Stimulated activated CD8-positive, alpha-beta memory T cell treated with anti-CD3 and anti-CD28 coated beads, Interleukin-4, amount 100 ng/mL, for 4 hours (primary cell): ENCODE measurements around the gene COMMD1.
"Not testable (repeated sequence)": the region's sequence is repeated elsewhere in the genome, so short reads cannot be mapped to it uniquely, and the experiment has no call there.

Experiments
- DNase-seq, 2 donors: peaks; one replicate each; pipeline ENCODE4 v3.0.0-alpha.2; 2020; ENCODE audit warnings: low read depth in 2 of 2, low spot score in 1 of 2

The COMMD1 gene

GRCh38 chr2:62014102-62014501 lies 108.6 kb downstream of the COMMD1 start:
- no peak for DNase-seq

DNA sequence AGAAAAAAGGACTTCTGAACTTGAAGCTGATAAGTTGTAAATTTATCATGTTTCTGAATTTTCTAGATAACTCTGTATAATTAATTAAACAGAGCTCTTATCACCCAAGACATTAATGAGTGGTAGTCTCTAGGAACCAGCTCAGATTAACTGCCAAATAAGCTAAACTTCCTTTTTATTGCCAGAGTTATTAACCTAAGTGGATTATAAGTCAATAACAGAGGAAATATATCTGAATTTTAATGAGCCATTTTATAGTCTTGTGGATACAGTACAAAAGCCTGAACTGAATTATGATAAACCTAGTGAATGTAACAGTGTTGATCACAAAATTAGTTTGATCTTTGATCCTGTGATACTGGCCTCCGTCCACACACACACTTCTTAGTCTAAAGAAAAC lies 111.5 kb downstream of the COMMD1 start:
- DNase-seq: no peak

DNA sequence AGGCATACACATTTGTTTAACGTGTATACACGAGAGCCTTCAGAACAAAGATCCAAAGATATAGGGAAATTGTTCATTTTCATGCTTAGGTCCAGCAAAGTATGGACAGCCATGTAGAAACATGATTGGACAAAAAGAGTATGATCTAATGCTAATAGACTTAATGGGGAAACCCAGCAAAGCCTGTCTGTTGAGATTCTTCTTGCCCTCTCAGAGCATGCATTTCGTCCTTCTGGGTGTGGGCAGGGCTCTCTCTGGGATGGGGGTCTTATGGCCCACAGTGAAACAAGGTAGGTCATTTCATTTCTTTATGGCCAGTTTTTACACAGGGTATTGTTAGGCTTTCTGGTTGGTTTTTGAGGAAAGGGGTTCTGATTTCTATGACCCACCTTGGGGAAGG lies 124.4 kb downstream of the COMMD1 start:
- DNase-seq: no peak

DNA sequence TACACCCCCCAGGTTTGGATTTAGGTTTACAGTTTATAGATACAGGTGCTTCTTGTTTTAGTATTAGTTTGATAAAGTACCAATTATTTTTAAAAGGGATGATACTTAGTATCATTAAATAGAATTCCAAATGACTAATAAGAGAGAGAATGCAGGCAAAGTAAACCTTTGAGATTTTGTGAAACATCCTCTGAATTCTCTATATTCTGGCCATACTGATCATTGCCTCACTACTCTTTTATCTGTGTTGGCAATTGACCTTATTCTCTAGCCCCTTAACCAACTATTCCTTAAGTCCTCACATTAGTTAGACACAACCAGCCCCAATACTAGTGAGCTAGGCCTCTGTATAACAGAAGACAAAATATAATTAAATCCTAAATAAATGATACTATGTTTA lies 125.4 kb downstream of the COMMD1 start:
- DNase-seq: no peak

DNA sequence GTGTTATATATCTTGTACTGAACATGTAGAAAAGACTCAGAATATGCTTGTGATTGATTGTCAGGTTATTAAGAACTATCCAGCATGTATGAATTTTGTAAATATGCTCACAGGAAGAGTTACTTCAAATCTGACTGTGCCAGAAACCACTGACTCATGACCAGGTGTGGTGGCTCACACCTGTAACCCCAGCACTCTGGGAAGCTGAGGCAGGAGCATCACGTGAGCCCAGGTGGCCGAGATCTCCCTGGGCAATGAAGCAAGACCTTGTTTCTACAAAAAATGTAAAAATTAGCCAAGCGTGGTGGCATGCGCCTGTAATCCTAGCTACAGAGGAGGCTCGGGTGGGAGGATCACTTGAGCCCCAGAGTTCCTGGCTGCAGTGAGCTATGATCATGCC lies 126.6 kb downstream of the COMMD1 start:
- DNase-seq: no peak

DNA sequence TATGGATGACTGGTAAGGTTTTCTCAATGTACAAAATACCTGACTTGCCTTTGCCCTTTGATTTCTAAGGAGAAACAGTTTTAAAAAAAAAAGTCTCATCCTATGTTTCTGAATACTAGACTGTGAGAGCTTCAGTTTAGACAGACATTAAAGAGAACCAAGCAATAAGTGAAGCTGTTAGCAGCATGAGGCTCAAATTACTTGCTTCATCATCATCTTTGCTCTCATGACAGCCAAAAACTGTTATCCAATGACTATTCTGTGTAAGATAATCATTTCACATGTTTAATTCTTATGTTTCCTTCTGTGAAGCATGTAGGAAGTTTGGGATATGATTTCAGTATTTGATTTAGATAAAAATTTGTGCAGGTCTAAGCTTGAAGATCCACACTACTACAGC lies 129.2 kb downstream of the COMMD1 start:
- DNase-seq: no peak

- DNase-seq: no peak
These were observed 130.8 kb downstream of the COMMD1 start for GRCh38 chr2:62036229-62036628.

- no peak for DNase-seq
These were observed 131.3 kb downstream of the COMMD1 start for GRCh38 chr2:62036761-62037250.

- DNase-seq: no peak
These were observed 133.7 kb downstream of the COMMD1 start for GRCh38 chr2:62038975-62039771.

DNA sequence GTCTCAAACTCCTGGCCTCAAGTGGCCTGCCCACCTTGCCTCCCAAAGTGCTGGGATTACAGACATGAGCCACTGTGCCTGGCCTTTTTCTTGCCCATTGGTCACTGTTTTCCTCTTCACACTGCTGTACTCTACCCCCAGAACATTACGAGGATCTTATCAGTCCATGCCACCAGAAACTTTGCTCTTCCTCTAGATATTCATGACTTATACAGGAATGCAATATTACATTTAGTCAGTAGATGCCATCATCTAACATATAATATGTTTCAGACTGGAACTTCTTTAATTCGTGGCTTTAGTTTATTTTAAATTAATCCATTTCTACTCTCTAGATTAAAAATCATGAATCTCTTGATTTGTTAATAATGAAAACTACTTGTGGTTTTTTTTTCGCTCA lies 135.5 kb downstream of the COMMD1 start:
- DNase-seq: no peak

GRCh38 chr2:62041701-62042385 lies 136.4 kb downstream of the COMMD1 start:
- not testable (repeated sequence) for DNase-seq

- DNase-seq: no peak
These were observed 136.9 kb downstream of the COMMD1 start for GRCh38 chr2:62042400-62042799.

GRCh38 chr2:62042944-62043343 lies 137.5 kb downstream of the COMMD1 start:
- no peak for DNase-seq

- no peak for DNase-seq
These were observed 139.6 kb downstream of the COMMD1 start for GRCh38 chr2:62045017-62045543.

- DNase-seq: no peak
These were observed 140.7 kb downstream of the COMMD1 start for GRCh38 chr2:62046141-62046540.

GRCh38 chr2:62050456-62051045 lies 145.1 kb downstream of the COMMD1 start:
- DNase-seq: no peak

DNA sequence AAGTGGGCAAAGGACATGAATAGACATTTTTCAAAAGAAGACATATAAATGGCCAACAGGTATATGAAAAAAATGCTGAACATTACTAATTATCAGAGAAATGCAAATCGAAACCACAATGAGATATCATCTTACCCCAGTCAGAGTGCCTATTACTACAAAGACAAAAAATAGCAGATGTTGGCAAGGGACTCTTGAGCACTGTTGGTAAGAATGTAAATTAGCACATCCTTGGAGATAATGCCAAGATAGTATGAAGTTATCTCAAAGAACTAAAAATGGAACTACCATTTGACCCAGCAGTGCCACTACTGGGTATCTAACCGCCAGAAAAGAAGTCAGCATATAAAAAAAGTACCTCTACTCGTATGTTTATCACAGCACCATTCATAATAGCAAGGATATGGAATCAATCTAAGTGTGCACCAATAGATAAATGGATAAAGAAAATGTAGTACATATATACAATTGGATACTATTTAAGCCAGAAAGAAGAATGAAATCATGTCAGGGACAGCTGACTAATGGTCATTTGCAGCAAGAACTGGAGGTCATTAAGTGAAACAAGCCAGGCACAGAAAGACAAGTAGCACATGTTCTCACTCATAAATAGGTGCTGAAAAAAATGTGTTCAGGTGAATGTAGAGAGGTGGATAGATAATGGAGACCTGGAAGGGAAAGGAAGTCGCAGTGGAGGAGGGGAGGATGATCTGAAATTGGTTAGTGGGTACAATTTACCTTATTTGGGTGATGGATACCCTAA lies 148.7 kb downstream of the COMMD1 start:
- no peak for DNase-seq

GRCh38 chr2:62054916-62055450 lies 149.5 kb downstream of the COMMD1 start:
- no peak for DNase-seq

DNA sequence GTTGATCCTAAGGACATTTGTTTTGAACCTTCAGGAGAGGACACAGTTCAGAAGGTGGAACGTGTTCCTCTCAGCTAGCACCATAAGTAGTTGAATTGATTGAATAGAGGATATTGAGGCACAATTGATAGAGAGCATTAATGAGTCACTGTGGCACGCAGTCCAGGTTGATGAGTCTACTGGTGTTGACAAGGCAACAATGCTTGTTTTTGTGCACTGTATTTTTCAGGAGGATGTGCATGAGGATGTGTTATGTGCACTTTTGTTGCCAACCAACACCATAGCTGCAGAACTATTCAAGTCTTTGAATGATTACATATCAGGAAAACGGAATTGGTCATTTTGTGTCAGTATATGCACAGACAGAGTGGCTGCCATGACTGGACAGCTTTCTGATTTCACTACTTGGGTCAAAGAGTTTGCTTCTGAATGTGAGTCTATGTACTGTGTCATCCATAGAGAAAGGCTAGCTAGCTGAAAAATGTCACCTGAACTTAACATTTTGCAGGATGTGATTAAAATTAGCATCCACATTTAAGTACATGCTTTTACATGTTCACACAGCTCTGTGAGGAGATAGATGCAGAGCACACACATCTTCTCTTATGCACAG lies 150.4 kb downstream of the COMMD1 start:
- no peak for DNase-seq

GRCh38 chr2:62056341-62056740 lies 150.9 kb downstream of the COMMD1 start:
- no peak for DNase-seq
